Ovary (tissue), 3 donors: ENCODE results near the gene DCX.

Experiments used
- POLR2A ChIP-seq: fragments of 450-650 bp; IDR thresholded peaks from one replicate; pipeline ENCODE4 v1.6.1; 2017; ENCODE audit warnings: antibody characterized with exemption, mild to moderate bottlenecking, moderate library complexity
- TF ChIP-seq, protein P1 (sequence below), 3 donors: fragments of 450-650 bp in 2 of 3; fragments of 200-600 bp in 1 of 3; IDR thresholded peaks; one replicate each; pipeline versions ENCODE4 v1.5.1 to v1.8.0; 2016 to 2022; ENCODE audit warnings: antibody characterized with exemption in 3 of 3, mild to moderate bottlenecking in 1 of 3
- donor health status: DM: no; HTN: no; CAD: no.

- TF ChIP-seq, protein P1, sequence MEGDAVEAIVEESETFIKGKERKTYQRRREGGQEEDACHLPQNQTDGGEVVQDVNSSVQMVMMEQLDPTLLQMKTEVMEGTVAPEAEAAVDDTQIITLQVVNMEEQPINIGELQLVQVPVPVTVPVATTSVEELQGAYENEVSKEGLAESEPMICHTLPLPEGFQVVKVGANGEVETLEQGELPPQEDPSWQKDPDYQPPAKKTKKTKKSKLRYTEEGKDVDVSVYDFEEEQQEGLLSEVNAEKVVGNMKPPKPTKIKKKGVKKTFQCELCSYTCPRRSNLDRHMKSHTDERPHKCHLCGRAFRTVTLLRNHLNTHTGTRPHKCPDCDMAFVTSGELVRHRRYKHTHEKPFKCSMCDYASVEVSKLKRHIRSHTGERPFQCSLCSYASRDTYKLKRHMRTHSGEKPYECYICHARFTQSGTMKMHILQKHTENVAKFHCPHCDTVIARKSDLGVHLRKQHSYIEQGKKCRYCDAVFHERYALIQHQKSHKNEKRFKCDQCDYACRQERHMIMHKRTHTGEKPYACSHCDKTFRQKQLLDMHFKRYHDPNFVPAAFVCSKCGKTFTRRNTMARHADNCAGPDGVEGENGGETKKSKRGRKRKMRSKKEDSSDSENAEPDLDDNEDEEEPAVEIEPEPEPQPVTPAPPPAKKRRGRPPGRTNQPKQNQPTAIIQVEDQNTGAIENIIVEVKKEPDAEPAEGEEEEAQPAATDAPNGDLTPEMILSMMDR (IDR thresholded peaks at IDR 0.05), result no peak
- no peak for TF ChIP-seq POLR2A
Measured at GRCh38 chrX:111260451-111260850, 151.5 kb downstream of the DCX start.
